H9 (cell line): ENCODE data around the gene KDM4C. TPM values are rescaled to one million over a fixed set of nuclear protein-coding genes. Genes with fewer than 3 reads are reported as not detected.

ENCODE experiments used
- DNase-seq: peaks from one replicate; pipeline ENCODE4 v3.0.0-alpha.2; 2017
- H2AFZ ChIP-seq: one replicate; pipeline ENCODE4 v1.6.1; 2013; ENCODE audit warnings: mild to moderate bottlenecking, low read length, control low read depth, moderate library complexity
- H2AK5ac ChIP-seq: 2 replicates; pipeline ENCODE4 v1.6.1; 2013; ENCODE audit warnings: low read length, control low read depth, mixed read lengths; ENCODE audit not compliant: insufficient read length
- H2BK120ac ChIP-seq: one replicate; pipeline ENCODE4 v1.6.1; 2013; ENCODE audit warnings: low read depth, mild to moderate bottlenecking, low read length, control low read depth, inconsistent platforms; ENCODE audit not compliant: poor library complexity, severe bottlenecking
- H2BK12ac ChIP-seq: 2 replicates; pipeline ENCODE4 v1.6.1; 2013; ENCODE audit warnings: low read length, control low read depth, mixed read lengths, low read depth; ENCODE audit not compliant: insufficient read length
- H2BK15ac ChIP-seq: 2 replicates; pipeline ENCODE4 v1.6.1; 2013; ENCODE audit warnings: low read depth, low read length, control low read depth
- H2BK20ac ChIP-seq: one replicate; pipeline ENCODE4 v1.6.1; 2013; ENCODE audit warnings: low read depth, mild to moderate bottlenecking, low read length, control low read depth, inconsistent platforms; ENCODE audit not compliant: poor library complexity, severe bottlenecking
- H2BK5ac ChIP-seq: 2 replicates; pipeline ENCODE4 v1.6.1; 2013; ENCODE audit warnings: low read length, control low read depth, mixed read lengths; ENCODE audit not compliant: insufficient read length
- H3K14ac ChIP-seq: 2 replicates; pipeline ENCODE4 v1.6.1; 2013; ENCODE audit warnings: low read length, control low read depth; ENCODE audit not compliant: insufficient read depth
- H3K18ac ChIP-seq: 2 replicates; pipeline ENCODE4 v1.6.1; 2013; ENCODE audit warnings: low read depth, mild to moderate bottlenecking, mixed read lengths, low read length, control low read depth; ENCODE audit not compliant: insufficient read length
- H3K23ac ChIP-seq: 2 replicates; pipeline ENCODE4 v1.6.1; 2013; ENCODE audit warnings: low read length, control low read depth, mixed read lengths, low read depth; ENCODE audit not compliant: insufficient read length
- H3K23me2 ChIP-seq: 2 replicates; pipeline ENCODE4 v1.6.1; 2013; ENCODE audit warnings: low read depth, mild to moderate bottlenecking, mixed read lengths, low read length, control low read depth; ENCODE audit not compliant: insufficient read length, poor library complexity, severe bottlenecking
- H3K27ac ChIP-seq: 2 replicates; pipeline ENCODE4 v1.5.1; 2013; ENCODE audit warnings: low read length, control low read depth, mixed read lengths, low read depth; ENCODE audit not compliant: insufficient read length
- H3K27me3 ChIP-seq: 2 replicates; pipeline ENCODE4 v1.6.1; 2013; ENCODE audit warnings: low read length, control low read depth, inconsistent platforms; ENCODE audit not compliant: insufficient read depth
- H3K4ac ChIP-seq: 2 replicates; pipeline ENCODE4 v1.6.1; 2013; ENCODE audit warnings: low read depth, mild to moderate bottlenecking, control low read depth, inconsistent platforms, low read length, moderate library complexity
- H3K4me1 ChIP-seq: 2 replicates; pipeline ENCODE4 v1.6.1; 2013; ENCODE audit warnings: low read length, control low read depth, inconsistent platforms; ENCODE audit not compliant: insufficient read depth
- H3K4me2 ChIP-seq: 2 replicates; pipeline ENCODE4 v1.6.1; 2013; ENCODE audit warnings: low read length, control low read depth, mixed read lengths; ENCODE audit not compliant: insufficient read length, insufficient read depth
- H3K56ac ChIP-seq: 2 replicates; pipeline ENCODE4 v1.6.1; 2013; ENCODE audit warnings: low read depth, mild to moderate bottlenecking, mixed read lengths, low read length, control low read depth; ENCODE audit not compliant: insufficient read length
- H3K79me1 ChIP-seq: 2 replicates; pipeline ENCODE4 v1.6.1; 2013; ENCODE audit warnings: low read depth, mild to moderate bottlenecking, moderate library complexity, low read length, control low read depth, inconsistent platforms; ENCODE audit not compliant: insufficient read depth, poor library complexity, severe bottlenecking
- H3K79me2 ChIP-seq: 2 replicates; pipeline ENCODE4 v1.6.1; 2013; ENCODE audit warnings: low read length, control low read depth, inconsistent platforms; ENCODE audit not compliant: insufficient read depth
- H3K9ac ChIP-seq: 2 replicates; pipeline ENCODE4 v1.6.1; 2013; ENCODE audit warnings: low read length, control low read depth, mixed read lengths; ENCODE audit not compliant: insufficient read length; ENCODE audit errors: extremely low read depth
- H3K9me3 ChIP-seq: one replicate; pipeline ENCODE4 v1.6.1; 2013; ENCODE audit warnings: low read depth, low read length, inconsistent platforms; ENCODE audit not compliant: control insufficient read depth
- H3T11ph ChIP-seq: one replicate; pipeline ENCODE4 v1.6.1; 2013; ENCODE audit warnings: mild to moderate bottlenecking, low read length, control low read depth, inconsistent platforms
- H4K20me1 ChIP-seq: one replicate; pipeline ENCODE4 v1.6.1; 2013; ENCODE audit not compliant: control insufficient read depth, insufficient read length, insufficient read depth
- H4K5ac ChIP-seq: 2 replicates; pipeline ENCODE4 v1.6.1; 2013; ENCODE audit warnings: low read depth, mild to moderate bottlenecking, mixed read lengths, low read length, control low read depth; ENCODE audit not compliant: insufficient read length
- H4K8ac ChIP-seq: replicated peaks from 2 replicates; pipeline ENCODE4 v1.6.1; 2013; ENCODE audit warnings: low read length, control low read depth, mixed read lengths, low read depth; ENCODE audit not compliant: insufficient read length
- H4K91ac ChIP-seq: 2 replicates; pipeline ENCODE4 v1.6.1; 2013; ENCODE audit warnings: low read depth, mild to moderate bottlenecking, moderate library complexity, mixed read lengths, low read length, control low read depth; ENCODE audit not compliant: insufficient read length
- H3K27ac Mint-ChIP-seq, 3 experiments: 2 replicates in 2 of 3; 3 replicates in 1 of 3; pipeline ENCODE4 v1.8.0; 2020 to 2021; ENCODE audit warnings: mixed read lengths in 3 of 3, mild to moderate bottlenecking in 1 of 3, moderate library complexity in 1 of 3
- H3K27me3 Mint-ChIP-seq: 2 replicates; pipeline ENCODE4 v1.8.0; 2021; ENCODE audit warnings: low read depth, mild to moderate bottlenecking, moderate library complexity, mixed read lengths
- H3K36me3 Mint-ChIP-seq, 3 experiments: 2 replicates in 2 of 3; 3 replicates in 1 of 3; pipeline ENCODE4 v1.8.0; 2020 to 2021; ENCODE audit warnings: low read depth in 3 of 3, mixed read lengths in 3 of 3; ENCODE audit not compliant: insufficient read depth in 1 of 3
- H3K4me1 Mint-ChIP-seq, 2 experiments: 2 replicates each; pipeline ENCODE4 v1.8.0; 2020; ENCODE audit warnings: mixed read lengths in 2 of 2
- H3K4me3 Mint-ChIP-seq, 2 experiments: 2 replicates in 1 of 2; 3 replicates in 1 of 2; pipeline ENCODE4 v1.8.0; 2020 to 2021; ENCODE audit warnings: mild to moderate bottlenecking in 2 of 2, mixed read lengths in 2 of 2, moderate library complexity in 1 of 2
- H3K9me3 Mint-ChIP-seq, 2 experiments: 2 replicates in 1 of 2; 3 replicates in 1 of 2; pipeline ENCODE4 v1.8.0; 2020; ENCODE audit warnings: mild to moderate bottlenecking in 2 of 2, mixed read lengths in 2 of 2, moderate library complexity in 1 of 2
- CTCF ChIP-seq: fragments of 200-600 bp; sonication (generic); conservative IDR thresholded peaks from 3 replicates; pipeline ENCODE4 v1.8.0; 2021; ENCODE audit warnings: antibody characterized with exemption, mild to moderate bottlenecking
- WGBS: extraction: QIAGEN DNeasy Blood & Tissue Kit; methylation state at CpG from one replicate; pipeline ENCODE4 v1.1.7; 2013; ENCODE audit warnings: missing lambda C conversion rate, low lambda C conversion rate, mixed read lengths; ENCODE audit not compliant: insufficient read length; ENCODE audit errors: extremely low coverage; 5-methylcytosine and 5-hydroxymethylcytosine counted together
- total RNA-seq: library from RNA; stranded (reverse); gene quantifications from 2 replicates; pipeline ENCODE4 v1.2.1, GENCODE V29; 2021

KDM4C gene
- total RNA-seq, 1 experiment from 2014 or later: 24.0 TPM

- no peaks in the 10 kb centered on the region for H3K27me3 ChIP-seq
- Mint-ChIP-seq H3K36me3 (no peaks in the 10 kb centered on the region), H3K9me3 (no peaks in the 10 kb centered on the region), H3K27ac (peak overlapping the region in 2 of 3 experiments; percentile 31 to 52; a peak in 1 of 7 replicates), H3K27me3 (no peaks in the 10 kb centered on the region), H3K4me3 (no peak overlapping the region), H3K4me1 (peaks cover 25 to 33% of the 10 kb centered on the region in 2 experiments)
- H3K4me2 ChIP-seq: no peak overlapping the region
- no peak overlapping the region for H4K91ac ChIP-seq
- no peak overlapping the region for H3K27ac ChIP-seq
- no peak overlapping the region for H4K8ac ChIP-seq
- H3T11ph ChIP-seq: no peak overlapping the region
- H3K23ac ChIP-seq: no peak overlapping the region
- H4K20me1 ChIP-seq: no peaks in the 10 kb centered on the region
- no peak overlapping the region for H2BK120ac ChIP-seq
- no peak overlapping the region for H3K56ac ChIP-seq
- no peaks in the 10 kb centered on the region for H3K9me3 ChIP-seq
- no peak for TF ChIP-seq CTCF
- H3K79me2 ChIP-seq: no peaks in the 10 kb centered on the region
- DNase-seq: no peak
- no peak overlapping the region for H2AK5ac ChIP-seq
- H2BK20ac ChIP-seq: no peak overlapping the region
- no peak overlapping the region for H3K18ac ChIP-seq
- no CpG with 5 or more reads among the region's 6 CpGs for WGBS
- no peak overlapping the region for H2BK5ac ChIP-seq
- H3K4ac ChIP-seq: no peak overlapping the region
- no peak overlapping the region for H4K5ac ChIP-seq
- no peak overlapping the region for H2BK15ac ChIP-seq
- H3K79me1 ChIP-seq: no peaks in the 10 kb centered on the region
- peaks cover 5% of the 10 kb centered on the region; the same call in 1 of the 2 replicates for H3K4me1 ChIP-seq
- no peak overlapping the region for H3K9ac ChIP-seq
- no peaks in the 10 kb centered on the region for H3K23me2 ChIP-seq
- no peak overlapping the region for H3K14ac ChIP-seq
- H2AFZ ChIP-seq: no peak overlapping the region
- H2BK12ac ChIP-seq: no peak overlapping the region
Measured at GRCh38 chr9:6905850-6906375, 148.1 kb downstream of the KDM4C start.
